Measurements from ENCODE around the gene RCOR3.
"Not testable (repeated sequence)": the region's sequence is repeated elsewhere in the genome, so short reads cannot be mapped to it uniquely, and the experiment has no call there.

The RCOR3 gene

GRCh38 chr1:211215577-211215976 is 43.6 kb upstream of the RCOR3 start:
- Histone ChIP-seq H3K4me1 (ENCODE audit: low read depth, poor library complexity, severe bottlenecking) (no peaks in the 10 kb centered on the region), H4K20me1 (ENCODE audit: insufficient read depth) (no peaks in the 10 kb centered on the region), H2AFZ (ENCODE audit: low read depth) (no peak overlapping the region), H3K27ac (no peak overlapping the region), H3K79me2 (ENCODE audit: insufficient read depth, low read depth) (no peaks in the 10 kb centered on the region), H3K4me2 (no peak overlapping the region), H3K27me3 (ENCODE audit: insufficient read depth, low read depth) (no peaks in the 10 kb centered on the region), H3K9ac (no peak overlapping the region), H3K4me3 (IDR thresholded peaks at IDR 0.05; ENCODE audit: insufficient read depth, low read depth, low read length) (no peak overlapping the region), H3K36me3 (ENCODE audit: insufficient read depth) (no peaks in the 10 kb centered on the region)
- no peak for TF ChIP-seq CTCF (conservative IDR thresholded peaks at IDR 0.05; ENCODE audit: low read depth, low read length)

DNA sequence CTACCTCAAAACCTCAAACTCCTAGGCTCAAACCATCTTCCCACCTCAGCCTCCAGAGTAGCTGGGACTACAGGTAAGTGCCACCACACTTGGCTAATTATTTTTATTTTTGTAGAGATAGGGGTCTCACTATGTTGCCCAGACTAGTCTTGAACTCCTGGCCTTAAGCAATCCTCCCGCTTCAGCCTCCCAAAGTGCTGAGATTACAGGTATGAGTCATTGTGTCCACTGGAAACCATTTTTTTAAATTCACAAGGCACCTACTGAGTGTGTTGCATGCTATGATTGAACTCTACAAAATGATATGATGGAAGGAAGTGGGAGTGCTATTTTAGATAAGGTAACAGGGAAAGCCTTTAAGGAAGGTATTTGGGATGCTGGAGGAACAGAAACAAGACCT is 41.8 kb upstream of the RCOR3 start:
- Histone ChIP-seq H3K4me3 (IDR thresholded peaks at IDR 0.05; ENCODE audit: insufficient read depth, low read depth, low read length) (no peak overlapping the region), H3K36me3 (ENCODE audit: insufficient read depth) (no peaks in the 10 kb centered on the region), H3K79me2 (ENCODE audit: insufficient read depth, low read depth) (no peaks in the 10 kb centered on the region), H3K9ac (no peak overlapping the region), H2AFZ (ENCODE audit: low read depth) (no peak overlapping the region), H3K4me2 (no peak overlapping the region), H4K20me1 (ENCODE audit: insufficient read depth) (no peaks in the 10 kb centered on the region), H3K27ac (no peak overlapping the region), H3K4me1 (ENCODE audit: low read depth, poor library complexity, severe bottlenecking) (no peaks in the 10 kb centered on the region), H3K27me3 (ENCODE audit: insufficient read depth, low read depth) (no peaks in the 10 kb centered on the region)
- TF ChIP-seq CTCF (conservative IDR thresholded peaks at IDR 0.05; ENCODE audit: low read depth, low read length) = no peak

DNA sequence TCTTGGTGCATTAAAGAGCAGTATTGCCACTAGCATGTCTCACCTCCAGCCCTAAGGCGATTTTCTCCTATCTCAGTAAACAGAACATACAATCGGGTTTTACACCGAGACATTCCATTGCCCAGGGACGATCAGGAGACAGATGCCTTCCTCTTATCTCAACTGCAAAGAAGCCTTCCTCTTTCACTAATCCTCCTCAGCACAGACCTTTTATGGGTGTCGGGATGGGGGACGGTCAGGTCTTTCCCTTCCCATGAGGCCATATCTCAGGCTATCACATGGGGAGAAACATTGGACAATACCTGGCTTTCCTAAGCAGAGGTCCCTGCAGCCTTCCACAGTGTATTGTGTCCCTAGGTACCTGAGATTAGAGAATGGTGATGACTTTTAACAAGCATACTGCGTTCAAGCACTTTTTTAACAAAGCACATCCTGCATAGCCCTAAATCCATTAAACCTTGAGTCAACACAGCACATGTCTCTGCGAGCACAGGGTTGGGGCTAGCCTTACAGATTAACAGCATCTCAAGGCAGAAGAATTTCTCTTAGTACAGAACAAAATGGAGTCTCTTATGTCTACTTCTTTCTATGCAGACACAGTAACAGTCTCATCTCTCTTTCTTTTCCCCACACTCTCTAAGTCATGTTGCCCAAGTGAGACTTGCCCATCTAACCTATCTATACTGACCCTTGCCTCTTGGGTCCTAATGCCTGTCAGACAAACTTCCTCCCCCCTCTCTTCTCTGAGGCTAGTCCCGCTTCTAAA is 36.5 kb upstream of the RCOR3 start:
- not testable (repeated sequence) for H3K4me1 ChIP-seq (ENCODE audit: low read depth, poor library complexity, severe bottlenecking); H3K27me3 ChIP-seq (ENCODE audit: insufficient read depth, low read depth); H3K4me2 ChIP-seq; H4K20me1 ChIP-seq (ENCODE audit: insufficient read depth); H3K79me2 ChIP-seq (ENCODE audit: insufficient read depth, low read depth); H3K9ac ChIP-seq; H3K4me3 ChIP-seq (IDR thresholded peaks at IDR 0.05; ENCODE audit: insufficient read depth, low read depth, low read length); H3K36me3 ChIP-seq (ENCODE audit: insufficient read depth); H2AFZ ChIP-seq (ENCODE audit: low read depth); H3K27ac ChIP-seq

DNA sequence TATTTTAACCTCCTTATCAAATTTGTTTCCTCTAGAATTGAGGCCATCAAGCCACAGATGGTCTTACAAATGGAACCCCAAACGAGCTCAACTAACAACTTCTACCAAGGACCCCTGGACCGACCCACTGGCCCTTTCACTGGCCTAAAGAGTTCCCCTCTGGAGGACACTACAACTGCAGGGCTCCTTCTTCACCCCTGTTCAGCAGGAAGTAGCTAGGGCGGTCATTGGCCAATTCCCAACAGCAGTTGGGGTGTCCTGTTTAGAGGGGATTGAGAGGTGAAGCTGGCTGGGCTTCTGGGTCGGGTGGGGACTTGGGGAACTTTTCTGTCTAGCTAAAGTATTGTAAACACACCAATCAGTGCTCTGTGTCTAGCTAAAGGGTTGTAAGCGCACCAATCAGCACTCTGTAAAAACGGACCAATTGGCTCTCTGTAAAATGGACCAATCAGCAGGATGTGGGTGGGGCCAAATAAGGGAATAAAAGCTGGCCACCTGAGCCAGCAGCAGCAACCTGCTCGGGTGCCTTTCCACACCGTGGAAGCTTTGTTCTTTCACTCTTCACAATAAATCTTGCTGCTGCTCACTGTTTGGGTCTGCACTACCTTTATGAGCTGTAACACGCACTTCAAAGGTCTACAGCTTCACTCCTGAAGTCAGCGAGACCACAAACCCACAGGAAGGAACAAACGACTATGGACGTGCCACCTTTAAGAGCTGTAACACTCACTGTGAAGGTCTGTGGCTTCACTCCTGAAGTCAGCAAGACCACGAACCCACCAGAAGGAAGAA is 30.4 kb upstream of the RCOR3 start:
- not testable (repeated sequence) for H2AFZ ChIP-seq (ENCODE audit: low read depth); H3K4me3 ChIP-seq (IDR thresholded peaks at IDR 0.05; ENCODE audit: insufficient read depth, low read depth, low read length); H3K27me3 ChIP-seq (ENCODE audit: insufficient read depth, low read depth); H3K4me2 ChIP-seq; H3K9ac ChIP-seq; H3K36me3 ChIP-seq (ENCODE audit: insufficient read depth); H3K27ac ChIP-seq; H3K4me1 ChIP-seq (ENCODE audit: low read depth, poor library complexity, severe bottlenecking); H3K79me2 ChIP-seq (ENCODE audit: insufficient read depth, low read depth); H4K20me1 ChIP-seq (ENCODE audit: insufficient read depth)

DNA sequence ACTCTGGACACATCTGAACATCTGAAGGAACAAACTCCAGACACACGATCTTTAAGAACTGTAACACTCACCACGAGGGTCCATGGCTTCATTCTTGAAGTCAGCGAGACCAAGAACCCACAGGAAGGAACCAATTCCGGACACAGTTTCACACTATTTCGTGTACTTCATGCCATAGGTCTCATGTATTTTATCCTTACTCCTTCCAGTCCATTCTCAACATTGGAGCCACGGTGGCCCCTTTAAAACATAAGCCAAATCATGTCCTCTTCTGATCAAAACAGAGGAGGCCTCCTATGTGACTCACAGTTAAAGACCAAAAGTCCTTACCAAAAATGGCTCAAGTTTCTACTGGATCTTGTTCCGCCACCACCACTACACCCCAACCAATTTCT is 29.8 kb upstream of the RCOR3 start:
- H3K9ac ChIP-seq = no peak overlapping the region
- no peak overlapping the region for H3K4me3 ChIP-seq (IDR thresholded peaks at IDR 0.05; ENCODE audit: insufficient read depth, low read depth, low read length)
- H3K4me1 ChIP-seq (ENCODE audit: low read depth, poor library complexity, severe bottlenecking) = no peaks in the 10 kb centered on the region
- H3K36me3 ChIP-seq (ENCODE audit: insufficient read depth) = no peaks in the 10 kb centered on the region
- H3K4me2 ChIP-seq = no peak overlapping the region
- H3K79me2 ChIP-seq (ENCODE audit: insufficient read depth, low read depth) = no peaks in the 10 kb centered on the region
- H2AFZ ChIP-seq (ENCODE audit: low read depth) = no peak overlapping the region
- H3K27me3 ChIP-seq (ENCODE audit: insufficient read depth, low read depth) = no peaks in the 10 kb centered on the region
- no peak overlapping the region for H3K27ac ChIP-seq
- H4K20me1 ChIP-seq (ENCODE audit: insufficient read depth) = no peaks in the 10 kb centered on the region
- no peak for TF ChIP-seq CTCF (conservative IDR thresholded peaks at IDR 0.05; ENCODE audit: low read depth, low read length)
